ENCODE data around the gene ANKRD17.

The ANKRD17 gene

GRCh38 chr4:73237044-73237443 is 21.6 kb downstream of the ANKRD17 start:
- Histone ChIP-seq H2AK5ac (ENCODE audit: low read length, severe bottlenecking) (no peak overlapping the region), H2BK15ac (ENCODE audit: low read depth, poor library complexity, severe bottlenecking) (no peak overlapping the region)
- 98% methylated on average over 2 of the region's 2 CpGs for WGBS

GRCh38 chr4:73236151-73236550 is 22.4 kb downstream of the ANKRD17 start:
- Histone ChIP-seq H3K27ac (ENCODE audit: low read length, poor library complexity, severe bottlenecking) (no peak overlapping the region), H2BK12ac (ENCODE audit: low read length in 2 of 2) (no peak overlapping the region), H3K4me2 (ENCODE audit: low read length, poor library complexity, severe bottlenecking) (no peak overlapping the region), H2BK120ac (ENCODE audit: low read depth, low read length) (no peak overlapping the region), H3K23ac (ENCODE audit: low read length in 2 of 2) (no peak overlapping the region), H3K79me1 (replicated peaks; ENCODE audit: low read length, poor library complexity, severe bottlenecking) (peaks cover 8% of the 10 kb centered on the region), H3K18ac (ENCODE audit: low read depth in 1 of 2, low read length in 2 of 2) (no peak overlapping the region), H2BK5ac (ENCODE audit: low read depth, low read length, poor library complexity, severe bottlenecking) (no peak overlapping the region), H2AK5ac (ENCODE audit: low read length, severe bottlenecking) (no peak overlapping the region), H3K9me3 (ENCODE audit: control insufficient read depth, low read length) (no peaks in the 10 kb centered on the region), H2AFZ (ENCODE audit: low read depth, low read length) (no peak overlapping the region), H3K4ac (ENCODE audit: low read depth in 1 of 2, low read length in 2 of 2) (no peak overlapping the region), H3K27me3 (ENCODE audit: control insufficient read depth in 1 of 2, insufficient read depth in 1 of 2, low read length in 2 of 2) (no peaks in the 10 kb centered on the region), H3K36me3 (ENCODE audit: control insufficient read depth in 1 of 2, insufficient read depth in 2 of 2, low read depth in 1 of 2, low read length in 2 of 2) (peaks cover 4 to 44% of the 10 kb centered on the region in 2 experiments), H3K14ac (ENCODE audit: low read length in 2 of 2) (no peak overlapping the region), H3K4me1 (ENCODE audit: control insufficient read depth, insufficient read depth, low read depth, low read length) (peaks cover 1% of the 10 kb centered on the region), H3K9ac (ENCODE audit: low read length) (no peak overlapping the region), H4K8ac (ENCODE audit: low read length) (no peak overlapping the region), H4K91ac (ENCODE audit: low read length) (no peak overlapping the region), H3K4me3 (ENCODE audit: insufficient read depth in 1 of 2, low read depth in 1 of 2, low read length in 2 of 2) (no peak overlapping the region), H2BK15ac (ENCODE audit: low read depth, poor library complexity, severe bottlenecking) (no peak overlapping the region)
- DNase-seq = no peak
- no CpG with 5 or more reads among the region's 1 CpG for WGBS

More at GRCh38 chr4:73237044-73237443, 21.6 kb downstream of the ANKRD17 start:
- Histone ChIP-seq H3K27me3 (ENCODE audit: control insufficient read depth in 1 of 2, insufficient read depth in 1 of 2, low read length in 2 of 2) (no peaks in the 10 kb centered on the region), H3K18ac (ENCODE audit: low read depth in 1 of 2, low read length in 2 of 2) (no peak overlapping the region), H3K4me1 (ENCODE audit: control insufficient read depth, insufficient read depth, low read depth, low read length) (peaks cover 1% of the 10 kb centered on the region), H2AFZ (ENCODE audit: low read depth, low read length) (no peak overlapping the region), H3K27ac (ENCODE audit: low read length, poor library complexity, severe bottlenecking) (no peak overlapping the region), H3K9ac (ENCODE audit: low read length) (no peak overlapping the region), H3K79me1 (replicated peaks; ENCODE audit: low read length, poor library complexity, severe bottlenecking) (peaks cover 8% of the 10 kb centered on the region), H4K91ac (ENCODE audit: low read length) (no peak overlapping the region), H3K14ac (ENCODE audit: low read length in 2 of 2) (no peak overlapping the region), H3K4me3 (ENCODE audit: insufficient read depth in 1 of 2, low read depth in 1 of 2, low read length in 2 of 2) (no peak overlapping the region), H3K9me3 (ENCODE audit: control insufficient read depth, low read length) (no peaks in the 10 kb centered on the region), H3K4me2 (ENCODE audit: low read length, poor library complexity, severe bottlenecking) (no peak overlapping the region), H2BK12ac (ENCODE audit: low read length in 2 of 2) (no peak overlapping the region), H2BK5ac (ENCODE audit: low read depth, low read length, poor library complexity, severe bottlenecking) (no peak overlapping the region), H3K4ac (ENCODE audit: low read depth in 1 of 2, low read length in 2 of 2) (no peak overlapping the region), H4K8ac (ENCODE audit: low read length) (no peak overlapping the region), H2BK120ac (ENCODE audit: low read depth, low read length) (no peak overlapping the region), H3K23ac (ENCODE audit: low read length in 2 of 2) (no peak overlapping the region), H3K36me3 (ENCODE audit: control insufficient read depth in 1 of 2, insufficient read depth in 2 of 2, low read depth in 1 of 2, low read length in 2 of 2) (peaks cover 4 to 35% of the 10 kb centered on the region in 2 experiments)
- no peak for DNase-seq

GRCh38 chr4:73234712-73235111 is 23.9 kb downstream of the ANKRD17 start:
- Histone ChIP-seq H3K79me1 (replicated peaks; ENCODE audit: low read length, poor library complexity, severe bottlenecking) (peaks cover 8% of the 10 kb centered on the region), H3K18ac (ENCODE audit: low read depth in 1 of 2, low read length in 2 of 2) (no peak overlapping the region), H4K91ac (ENCODE audit: low read length) (no peak overlapping the region), H2AK5ac (ENCODE audit: low read length, severe bottlenecking) (no peak overlapping the region), H3K36me3 (ENCODE audit: control insufficient read depth in 1 of 2, insufficient read depth in 2 of 2, low read depth in 1 of 2, low read length in 2 of 2) (peaks cover 4 to 55% of the 10 kb centered on the region in 2 experiments), H2BK15ac (ENCODE audit: low read depth, poor library complexity, severe bottlenecking) (no peak overlapping the region), H4K8ac (ENCODE audit: low read length) (no peak overlapping the region), H3K27me3 (ENCODE audit: control insufficient read depth in 1 of 2, insufficient read depth in 1 of 2, low read length in 2 of 2) (no peaks in the 10 kb centered on the region), H3K4ac (ENCODE audit: low read depth in 1 of 2, low read length in 2 of 2) (no peak overlapping the region), H3K9ac (ENCODE audit: low read length) (no peak overlapping the region), H2BK5ac (ENCODE audit: low read depth, low read length, poor library complexity, severe bottlenecking) (no peak overlapping the region), H3K23ac (ENCODE audit: low read length in 2 of 2) (no peak overlapping the region), H3K4me3 (ENCODE audit: insufficient read depth in 1 of 2, low read depth in 1 of 2, low read length in 2 of 2) (no peak overlapping the region), H3K27ac (ENCODE audit: low read length, poor library complexity, severe bottlenecking) (no peak overlapping the region), H2BK120ac (ENCODE audit: low read depth, low read length) (no peak overlapping the region), H2AFZ (ENCODE audit: low read depth, low read length) (no peak overlapping the region), H3K9me3 (ENCODE audit: control insufficient read depth, low read length) (no peaks in the 10 kb centered on the region), H3K14ac (ENCODE audit: low read length in 2 of 2) (no peak overlapping the region), H3K4me2 (ENCODE audit: low read length, poor library complexity, severe bottlenecking) (no peak overlapping the region), H2BK12ac (ENCODE audit: low read length in 2 of 2) (no peak overlapping the region), H3K4me1 (ENCODE audit: control insufficient read depth, insufficient read depth, low read depth, low read length) (peaks cover 1% of the 10 kb centered on the region)
- no peak for DNase-seq
- no CpG with 5 or more reads among the region's 1 CpG for WGBS

- WGBS = 100% methylated on average over 6 of the region's 8 CpGs
- H3K36me3 ChIP-seq (ENCODE audit: control insufficient read depth in 1 of 2, insufficient read depth in 2 of 2, low read depth in 1 of 2, low read length in 2 of 2) = peaks cover 4 to 51% of the 10 kb centered on the region in 2 experiments
- no peak overlapping the region for H2BK12ac ChIP-seq (ENCODE audit: low read length in 2 of 2)
- H3K18ac ChIP-seq (ENCODE audit: low read depth in 1 of 2, low read length in 2 of 2) = no peak overlapping the region
- H2AK5ac ChIP-seq (ENCODE audit: low read length, severe bottlenecking) = no peak overlapping the region
- H3K9ac ChIP-seq (ENCODE audit: low read length) = no peak overlapping the region
- no peak for DNase-seq
- H3K14ac ChIP-seq (ENCODE audit: low read length in 2 of 2) = no peak overlapping the region
- H3K9me3 ChIP-seq (ENCODE audit: control insufficient read depth, low read length) = no peaks in the 10 kb centered on the region
- no peak overlapping the region for H3K4ac ChIP-seq (ENCODE audit: low read depth in 1 of 2, low read length in 2 of 2)
- H3K79me1 ChIP-seq (replicated peaks; ENCODE audit: low read length, poor library complexity, severe bottlenecking) = peaks cover 8% of the 10 kb centered on the region
- no peak overlapping the region for H4K91ac ChIP-seq (ENCODE audit: low read length)
- H3K4me1 ChIP-seq (ENCODE audit: control insufficient read depth, insufficient read depth, low read depth, low read length) = peaks cover 1% of the 10 kb centered on the region
- no peak overlapping the region for H2BK5ac ChIP-seq (ENCODE audit: low read depth, low read length, poor library complexity, severe bottlenecking)
- H3K4me2 ChIP-seq (ENCODE audit: low read length, poor library complexity, severe bottlenecking) = no peak overlapping the region
- no peak overlapping the region for H3K23ac ChIP-seq (ENCODE audit: low read length in 2 of 2)
- H4K8ac ChIP-seq (ENCODE audit: low read length) = no peak overlapping the region
- no peak overlapping the region for H2BK15ac ChIP-seq (ENCODE audit: low read depth, poor library complexity, severe bottlenecking)
- H3K4me3 ChIP-seq (ENCODE audit: insufficient read depth in 1 of 2, low read depth in 1 of 2, low read length in 2 of 2) = no peak overlapping the region
- H2AFZ ChIP-seq (ENCODE audit: low read depth, low read length) = no peak overlapping the region
- no peaks in the 10 kb centered on the region for H3K27me3 ChIP-seq (ENCODE audit: control insufficient read depth in 1 of 2, insufficient read depth in 1 of 2, low read length in 2 of 2)
- H3K27ac ChIP-seq (ENCODE audit: low read length, poor library complexity, severe bottlenecking) = no peak overlapping the region
- H2BK120ac ChIP-seq (ENCODE audit: low read depth, low read length) = no peak overlapping the region
Measured at GRCh38 chr4:73231518-73232487, 26.8 kb downstream of the ANKRD17 start.

All from mesenchymal stem cell (in vitro differentiated cells and primary cell).